Mammary epithelial cell (primary cell): ENCODE measurements around the gene NCAN.

Source experiments
- EZH2 ChIP-seq: IDR thresholded peaks from 2 replicates; pipeline ENCODE4 v1.6.1; 2012; ENCODE audit warnings: low read length, inconsistent platforms, borderline replicate concordance
- TF ChIP-seq, protein P1 (sequence below), 2 donors: IDR thresholded peaks in 1 of 2; conservative IDR thresholded peaks in 1 of 2; 2 replicates each; pipeline ENCODE4 v1.5.1; 2011 to 2012; ENCODE audit warnings: inconsistent platforms in 2 of 2, low read length in 2 of 2, mild to moderate bottlenecking in 2 of 2, control low read depth in 1 of 2, low read depth in 1 of 2; ENCODE audit not compliant: insufficient read depth in 1 of 2; ENCODE audit errors: extremely low read depth in 1 of 2

GRCh38 chr19:19202707-19203011 is 9.1 kb upstream of the NCAN start:
- TF ChIP-seq, protein P1, sequence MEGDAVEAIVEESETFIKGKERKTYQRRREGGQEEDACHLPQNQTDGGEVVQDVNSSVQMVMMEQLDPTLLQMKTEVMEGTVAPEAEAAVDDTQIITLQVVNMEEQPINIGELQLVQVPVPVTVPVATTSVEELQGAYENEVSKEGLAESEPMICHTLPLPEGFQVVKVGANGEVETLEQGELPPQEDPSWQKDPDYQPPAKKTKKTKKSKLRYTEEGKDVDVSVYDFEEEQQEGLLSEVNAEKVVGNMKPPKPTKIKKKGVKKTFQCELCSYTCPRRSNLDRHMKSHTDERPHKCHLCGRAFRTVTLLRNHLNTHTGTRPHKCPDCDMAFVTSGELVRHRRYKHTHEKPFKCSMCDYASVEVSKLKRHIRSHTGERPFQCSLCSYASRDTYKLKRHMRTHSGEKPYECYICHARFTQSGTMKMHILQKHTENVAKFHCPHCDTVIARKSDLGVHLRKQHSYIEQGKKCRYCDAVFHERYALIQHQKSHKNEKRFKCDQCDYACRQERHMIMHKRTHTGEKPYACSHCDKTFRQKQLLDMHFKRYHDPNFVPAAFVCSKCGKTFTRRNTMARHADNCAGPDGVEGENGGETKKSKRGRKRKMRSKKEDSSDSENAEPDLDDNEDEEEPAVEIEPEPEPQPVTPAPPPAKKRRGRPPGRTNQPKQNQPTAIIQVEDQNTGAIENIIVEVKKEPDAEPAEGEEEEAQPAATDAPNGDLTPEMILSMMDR (conservative IDR thresholded peaks at IDR 0.05 in 1 of 2, IDR thresholded peaks at IDR 0.05 in 1 of 2; ENCODE audit: extremely low read depth in 1 of 2, insufficient read depth in 1 of 2, low read depth in 1 of 2, low read length in 2 of 2) = no peak
- TF ChIP-seq EZH2 = no peak
